Measurements from ENCODE around the gene SLC6A16.
"Not testable (repeated sequence)": the region's sequence is repeated elsewhere in the genome, so short reads cannot be mapped to it uniquely, and the experiment has no call there.

SLC6A16 gene

GRCh38 chr19:49328741-49329140 lies 3.8 kb upstream of the SLC6A16 start:
- no peak for DNase-seq (ENCODE audit: low spot score)

- peak; percentile 33 for DNase-seq (ENCODE audit: low spot score)
These were observed 3.0 kb upstream of the SLC6A16 start for GRCh38 chr19:49327878-49328544.

GRCh38 chr19:49326165-49326704 lies 1.2 kb upstream of the SLC6A16 start:
- DNase-seq (ENCODE audit: low spot score) = no peak

- not testable (repeated sequence) for DNase-seq (ENCODE audit: low spot score)
These were observed 765 bp upstream of the SLC6A16 start for GRCh38 chr19:49325756-49326155.

- DNase-seq (ENCODE audit: low spot score) = no peak
These were observed 6.7 kb downstream of the SLC6A16 start for GRCh38 chr19:49318296-49318695.

GRCh38 chr19:49316284-49316683 lies 8.7 kb downstream of the SLC6A16 start:
- DNase-seq (ENCODE audit: low spot score) = no peak

DNA sequence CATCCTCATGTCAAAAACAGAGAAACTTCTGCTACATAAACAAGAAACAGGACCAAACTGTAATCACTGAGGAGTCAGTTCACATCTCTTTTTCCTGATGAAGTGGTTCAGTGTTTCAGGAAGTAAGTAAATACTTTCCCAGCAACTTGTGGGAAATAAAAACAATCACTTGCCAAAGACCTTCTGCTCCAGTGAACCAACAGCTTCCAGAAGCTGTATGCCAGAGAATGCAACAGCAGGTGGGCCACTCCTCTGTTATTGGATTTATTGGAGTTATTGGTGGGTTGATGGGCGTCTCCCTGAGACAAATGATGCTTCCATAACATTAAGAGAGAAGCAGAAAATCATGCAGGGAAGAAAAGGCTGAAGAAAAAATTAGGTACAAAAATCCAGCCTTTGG lies 9.9 kb downstream of the SLC6A16 start:
- no peak for DNase-seq (ENCODE audit: low spot score)

DNA sequence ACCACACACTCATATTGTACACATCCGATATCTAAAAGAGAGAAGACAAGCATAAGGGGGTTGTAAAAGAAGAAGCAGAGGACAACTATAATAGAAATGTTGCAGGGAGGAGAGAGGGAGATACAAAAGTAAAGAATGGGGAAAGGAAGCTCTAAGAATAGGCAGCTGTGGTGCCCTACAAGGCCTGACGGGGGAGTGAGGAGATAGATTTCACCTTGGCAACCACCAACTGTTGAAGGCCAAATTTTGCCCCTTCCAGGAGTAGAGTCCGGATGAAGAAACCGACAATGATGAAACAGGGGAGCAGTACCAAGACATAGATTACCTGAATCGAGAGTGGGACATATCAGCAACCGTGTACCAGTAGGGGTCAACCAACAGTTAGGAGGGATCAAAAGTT lies 15.9 kb downstream of the SLC6A16 start:
- DNase-seq (ENCODE audit: low spot score) = no peak

DNA sequence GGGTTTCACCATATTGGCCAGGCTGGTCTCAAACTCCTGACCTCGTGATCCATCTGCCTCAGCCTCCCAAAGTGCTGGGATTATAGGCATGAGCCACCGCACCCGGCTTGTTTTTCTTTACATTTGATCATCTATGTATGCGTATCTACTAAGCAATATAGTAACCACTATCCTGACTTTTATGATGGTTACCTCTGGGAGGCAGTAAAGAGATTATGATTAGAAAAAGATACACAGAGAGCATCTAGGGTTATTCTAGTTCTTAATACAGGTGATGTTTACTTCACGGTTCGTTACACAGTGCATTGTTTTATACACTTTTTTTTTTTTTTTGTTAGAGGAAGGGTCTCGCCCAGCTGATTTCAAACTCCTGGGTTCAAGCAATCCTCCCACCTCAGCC lies 18.3 kb downstream of the SLC6A16 start:
- not testable (repeated sequence) for DNase-seq (ENCODE audit: low spot score)

GRCh38 chr19:49301866-49302252 lies 23.1 kb downstream of the SLC6A16 start:
- no peak for DNase-seq (ENCODE audit: low spot score)

DNA sequence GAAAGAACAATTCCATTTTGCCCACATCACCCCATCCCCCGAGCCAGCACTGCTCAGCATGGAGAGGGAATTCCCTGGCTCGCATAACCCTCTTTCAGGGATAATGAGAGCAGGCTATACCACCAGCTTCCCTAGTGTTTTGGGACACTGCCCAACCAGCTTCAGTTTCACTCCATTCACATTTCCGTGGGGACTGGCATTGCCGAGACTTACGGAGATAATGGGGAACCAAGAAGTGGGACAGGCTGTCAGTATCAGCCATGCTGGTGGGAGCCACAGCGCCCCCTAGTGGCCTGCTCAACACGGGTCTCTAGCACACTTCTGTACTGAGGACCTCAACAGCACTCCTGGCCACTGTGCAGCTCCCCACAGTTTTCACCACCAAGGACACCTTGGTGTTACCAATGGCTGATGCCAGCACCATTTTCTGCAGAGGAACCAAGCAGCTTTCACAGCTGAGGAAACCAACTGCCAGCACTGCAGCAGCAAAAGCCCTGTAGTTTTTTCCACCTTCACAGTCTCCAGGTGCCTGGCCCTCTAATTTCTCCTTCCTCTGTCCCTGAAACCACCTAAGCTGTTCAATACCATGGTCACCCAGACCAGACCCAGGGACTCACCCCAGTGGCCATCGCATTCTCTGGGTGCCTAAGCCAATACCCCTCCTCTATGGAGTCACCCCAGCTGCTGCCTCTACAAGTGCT lies 23.7 kb downstream of the SLC6A16 start:
- DNase-seq (ENCODE audit: low spot score) = peak; percentile 50

DNA sequence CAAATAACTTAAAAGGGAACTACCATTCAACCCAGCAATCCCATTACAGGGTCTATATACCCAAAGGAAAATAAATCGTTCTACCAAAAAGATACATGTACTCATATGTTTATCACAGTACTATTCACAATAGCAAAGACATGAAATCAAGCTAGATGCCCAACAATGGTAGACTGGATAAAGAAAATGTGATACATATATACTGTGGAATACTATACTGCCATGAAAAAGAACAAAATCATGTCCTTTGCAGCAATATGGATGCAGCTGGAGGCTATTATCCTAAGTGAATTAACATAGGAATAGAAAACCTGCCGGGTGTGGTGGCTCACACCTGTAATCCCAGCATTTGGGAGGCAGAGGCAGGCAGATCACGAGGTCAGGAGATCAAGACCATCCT lies 26.3 kb downstream of the SLC6A16 start:
- not testable (repeated sequence) for DNase-seq (ENCODE audit: low spot score)

- DNase-seq (ENCODE audit: low spot score) = no peak
These were observed 27.6 kb downstream of the SLC6A16 start for GRCh38 chr19:49297403-49297802.

DNA sequence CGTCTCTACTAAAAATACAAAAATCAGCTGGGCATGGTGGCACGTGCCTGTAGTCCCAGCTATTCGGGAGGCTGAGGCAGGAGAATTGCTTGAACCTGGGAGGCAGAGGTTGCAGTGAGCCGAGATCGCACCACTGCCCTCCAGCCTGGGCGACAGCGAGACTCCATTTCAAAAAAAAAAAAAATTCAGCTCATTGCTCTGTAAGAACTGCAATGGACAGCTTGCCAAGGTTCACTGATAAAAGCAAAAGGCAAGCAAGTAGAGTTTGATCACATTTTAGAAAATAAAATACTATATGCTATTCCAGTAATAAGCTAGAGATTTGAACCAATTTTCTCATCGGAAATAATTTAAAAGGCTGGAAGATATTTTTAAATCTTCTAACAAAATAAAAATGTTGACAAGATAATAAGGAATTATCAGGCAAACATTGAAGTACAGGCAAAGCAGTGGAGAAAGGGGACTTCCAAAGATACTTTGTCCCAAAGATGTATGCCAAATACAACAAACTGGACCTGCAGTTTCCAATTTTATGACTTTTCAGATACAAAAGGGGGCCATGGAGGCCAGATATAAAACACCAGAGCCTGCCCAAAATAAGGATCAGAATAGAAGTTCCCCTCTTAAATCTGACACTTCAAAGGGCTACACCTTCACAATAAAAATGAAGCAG lies 29.6 kb downstream of the SLC6A16 start:
- no peak for DNase-seq (ENCODE audit: low spot score)

DNA sequence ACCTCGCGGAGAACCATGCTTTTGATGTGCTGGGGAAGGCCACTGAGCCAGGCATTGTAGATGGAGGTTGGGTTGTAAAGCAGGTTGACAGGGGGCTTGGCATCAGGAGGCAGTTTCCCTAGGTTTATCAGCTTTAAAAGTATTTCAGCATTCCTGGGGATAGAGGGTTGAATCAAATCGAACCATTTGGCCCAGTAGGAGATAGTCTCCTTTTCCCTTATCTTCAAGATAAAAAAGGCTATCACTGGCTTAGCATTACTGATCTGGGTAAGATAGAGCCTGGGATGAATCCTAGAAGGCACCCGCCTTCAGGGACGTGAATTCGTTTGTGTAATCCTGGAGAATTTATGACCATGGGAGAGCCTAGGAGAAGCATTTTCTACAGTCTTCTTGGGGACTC lies 30.6 kb downstream of the SLC6A16 start:
- DNase-seq (ENCODE audit: low spot score) = no peak

GRCh38 chr19:49290517-49290916 lies 34.5 kb downstream of the SLC6A16 start:
- DNase-seq (ENCODE audit: low spot score) = no peak

DNA sequence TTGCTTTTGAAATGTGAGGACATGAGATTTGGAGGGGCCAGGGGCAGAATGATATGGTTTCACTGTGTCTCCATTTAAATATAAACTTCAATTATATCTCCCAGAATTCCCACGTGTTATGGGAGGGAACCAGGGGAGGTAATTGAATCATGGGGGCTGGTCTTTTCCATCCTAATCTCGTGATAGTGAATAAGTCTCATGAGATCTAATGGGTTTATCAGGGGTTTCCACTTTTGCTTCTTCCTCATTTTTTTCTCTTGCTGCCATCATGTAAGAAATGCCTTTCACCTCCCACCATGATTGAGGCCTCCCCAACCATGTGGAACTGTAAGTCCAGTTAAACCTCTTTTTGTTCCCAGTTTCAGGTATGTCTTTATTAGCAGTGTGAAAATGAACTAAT lies 35.7 kb downstream of the SLC6A16 start:
- DNase-seq (ENCODE audit: low spot score) = not testable (repeated sequence)

GRCh38 chr19:49288205-49288604 lies 36.8 kb downstream of the SLC6A16 start:
- not testable (repeated sequence) for DNase-seq (ENCODE audit: low spot score)

GRCh38 chr19:49287141-49287770 lies 37.7 kb downstream of the SLC6A16 start:
- DNase-seq (ENCODE audit: low spot score) = no peak

GRCh38 chr19:49282184-49282583 lies 42.8 kb downstream of the SLC6A16 start:
- no peak for DNase-seq (ENCODE audit: low spot score)

GRCh38 chr19:49272204-49272603 lies 52.8 kb downstream of the SLC6A16 start:
- no peak for DNase-seq (ENCODE audit: low spot score)

DNA sequence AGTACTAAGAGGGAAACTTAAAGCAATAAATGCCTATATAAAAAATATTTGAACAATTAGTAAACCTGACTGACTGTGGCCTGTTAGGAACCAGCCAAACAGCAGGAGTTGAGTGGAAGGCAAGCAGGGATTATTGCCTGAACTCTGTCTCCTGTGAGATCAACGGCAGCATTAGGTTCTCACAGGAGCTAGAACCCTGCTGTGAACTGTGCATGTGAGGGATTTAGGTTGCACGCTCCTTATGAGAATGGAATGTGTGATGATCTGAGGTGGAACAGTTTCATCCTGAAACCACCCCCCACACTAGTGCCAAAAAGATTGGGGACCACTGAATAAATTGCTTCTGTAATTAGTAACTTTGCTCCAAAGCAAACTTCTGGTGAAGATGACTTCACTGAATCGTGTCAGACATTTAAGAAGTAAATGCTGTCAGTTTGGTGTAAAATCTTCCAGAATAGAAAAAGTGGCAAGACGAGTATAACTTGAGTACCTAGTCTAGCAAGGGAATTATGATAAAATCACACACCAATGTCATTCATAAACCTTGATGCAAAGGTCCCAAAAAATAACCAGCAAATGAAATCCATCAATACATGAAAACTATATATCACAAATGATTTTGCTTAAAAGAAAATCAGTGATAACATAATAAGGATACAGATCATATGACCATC lies 53.8 kb downstream of the SLC6A16 start:
- DNase-seq (ENCODE audit: low spot score) = no peak
